ENCODE measurements around the gene PHYHIPL.

Gene PHYHIPL

GRCh38 chr10:59176241-59177030 lies at the start of gene PHYHIPL:
PHYHIPL (plus strand) TSS chr10:59176643; CDS start chr10:59176854, 211 bp downstream.
- peak; percentile 24 for DNase-seq

- no peak for DNase-seq
Observed at GRCh38 chr10:59126991-59127390, 49.5 kb upstream of the PHYHIPL start.

GRCh38 chr10:59127991-59128390 lies 48.5 kb upstream of the PHYHIPL start:
- no peak for DNase-seq

GRCh38 chr10:59129867-59130266 lies 46.6 kb upstream of the PHYHIPL start:
- DNase-seq, result no peak

GRCh38 chr10:59131666-59132065 lies 44.8 kb upstream of the PHYHIPL start:
- DNase-seq, result no peak

GRCh38 chr10:59133841-59134593 lies 42.4 kb upstream of the PHYHIPL start:
- DNase-seq, result no peak

- DNase-seq, result no peak
Observed at GRCh38 chr10:59134785-59135184, 41.7 kb upstream of the PHYHIPL start.

GRCh38 chr10:59135275-59135674 lies 41.2 kb upstream of the PHYHIPL start:
- DNase-seq, result no peak

GRCh38 chr10:59138052-59138451 lies 38.4 kb upstream of the PHYHIPL start:
- no peak for DNase-seq

GRCh38 chr10:59143544-59143943 lies 32.9 kb upstream of the PHYHIPL start:
- DNase-seq, result no peak

- DNase-seq, result no peak
Observed at GRCh38 chr10:59148701-59149100, 27.7 kb upstream of the PHYHIPL start.

GRCh38 chr10:59155556-59155955 lies 20.9 kb upstream of the PHYHIPL start:
- no peak for DNase-seq

- DNase-seq, result no peak
Observed at GRCh38 chr10:59167512-59167911, 8.9 kb upstream of the PHYHIPL start.

GRCh38 chr10:59172567-59172966 lies 3.9 kb upstream of the PHYHIPL start:
- no peak for DNase-seq

GRCh38 chr10:59173414-59173813 lies 3.0 kb upstream of the PHYHIPL start:
- no peak for DNase-seq

- no peak for DNase-seq
Observed at GRCh38 chr10:59175538-59176240, 754 bp upstream of the PHYHIPL start.

GRCh38 chr10:59177031-59177797 lies 771 bp downstream of the PHYHIPL start:
- DNase-seq, result no peak

GRCh38 chr10:59177836-59178235 lies 1.4 kb downstream of the PHYHIPL start:
- no peak for DNase-seq

GRCh38 chr10:59179068-59179467 lies 2.6 kb downstream of the PHYHIPL start:
- no peak for DNase-seq

- DNase-seq, result no peak
Observed at GRCh38 chr10:59180689-59181270, 4.3 kb downstream of the PHYHIPL start.

GRCh38 chr10:59181668-59182067 lies 5.2 kb downstream of the PHYHIPL start:
- no peak for DNase-seq

- no peak for DNase-seq
Observed at GRCh38 chr10:59190332-59190731, 13.9 kb downstream of the PHYHIPL start.

Data from NCI-H1436 treated with DMSO at 0.1 percent for 48 hours (cell line).